ENCODE measurements around the gene PREX1. TPM values are rescaled to one million over a fixed set of nuclear protein-coding genes. Genes with fewer than 3 reads are reported as not detected.
"Not testable (repeated sequence)": the region's sequence is repeated elsewhere in the genome, so short reads cannot be mapped to it uniquely, and the experiment has no call there.

PREX1 gene, protein sequence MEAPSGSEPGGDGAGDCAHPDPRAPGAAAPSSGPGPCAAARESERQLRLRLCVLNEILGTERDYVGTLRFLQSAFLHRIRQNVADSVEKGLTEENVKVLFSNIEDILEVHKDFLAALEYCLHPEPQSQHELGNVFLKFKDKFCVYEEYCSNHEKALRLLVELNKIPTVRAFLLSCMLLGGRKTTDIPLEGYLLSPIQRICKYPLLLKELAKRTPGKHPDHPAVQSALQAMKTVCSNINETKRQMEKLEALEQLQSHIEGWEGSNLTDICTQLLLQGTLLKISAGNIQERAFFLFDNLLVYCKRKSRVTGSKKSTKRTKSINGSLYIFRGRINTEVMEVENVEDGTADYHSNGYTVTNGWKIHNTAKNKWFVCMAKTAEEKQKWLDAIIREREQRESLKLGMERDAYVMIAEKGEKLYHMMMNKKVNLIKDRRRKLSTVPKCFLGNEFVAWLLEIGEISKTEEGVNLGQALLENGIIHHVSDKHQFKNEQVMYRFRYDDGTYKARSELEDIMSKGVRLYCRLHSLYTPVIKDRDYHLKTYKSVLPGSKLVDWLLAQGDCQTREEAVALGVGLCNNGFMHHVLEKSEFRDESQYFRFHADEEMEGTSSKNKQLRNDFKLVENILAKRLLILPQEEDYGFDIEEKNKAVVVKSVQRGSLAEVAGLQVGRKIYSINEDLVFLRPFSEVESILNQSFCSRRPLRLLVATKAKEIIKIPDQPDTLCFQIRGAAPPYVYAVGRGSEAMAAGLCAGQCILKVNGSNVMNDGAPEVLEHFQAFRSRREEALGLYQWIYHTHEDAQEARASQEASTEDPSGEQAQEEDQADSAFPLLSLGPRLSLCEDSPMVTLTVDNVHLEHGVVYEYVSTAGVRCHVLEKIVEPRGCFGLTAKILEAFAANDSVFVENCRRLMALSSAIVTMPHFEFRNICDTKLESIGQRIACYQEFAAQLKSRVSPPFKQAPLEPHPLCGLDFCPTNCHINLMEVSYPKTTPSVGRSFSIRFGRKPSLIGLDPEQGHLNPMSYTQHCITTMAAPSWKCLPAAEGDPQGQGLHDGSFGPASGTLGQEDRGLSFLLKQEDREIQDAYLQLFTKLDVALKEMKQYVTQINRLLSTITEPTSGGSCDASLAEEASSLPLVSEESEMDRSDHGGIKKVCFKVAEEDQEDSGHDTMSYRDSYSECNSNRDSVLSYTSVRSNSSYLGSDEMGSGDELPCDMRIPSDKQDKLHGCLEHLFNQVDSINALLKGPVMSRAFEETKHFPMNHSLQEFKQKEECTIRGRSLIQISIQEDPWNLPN (N-terminal part only)
- 18.2 TPM for polyA plus RNA-seq (ENCODE audit: insufficient read length)

DNA sequence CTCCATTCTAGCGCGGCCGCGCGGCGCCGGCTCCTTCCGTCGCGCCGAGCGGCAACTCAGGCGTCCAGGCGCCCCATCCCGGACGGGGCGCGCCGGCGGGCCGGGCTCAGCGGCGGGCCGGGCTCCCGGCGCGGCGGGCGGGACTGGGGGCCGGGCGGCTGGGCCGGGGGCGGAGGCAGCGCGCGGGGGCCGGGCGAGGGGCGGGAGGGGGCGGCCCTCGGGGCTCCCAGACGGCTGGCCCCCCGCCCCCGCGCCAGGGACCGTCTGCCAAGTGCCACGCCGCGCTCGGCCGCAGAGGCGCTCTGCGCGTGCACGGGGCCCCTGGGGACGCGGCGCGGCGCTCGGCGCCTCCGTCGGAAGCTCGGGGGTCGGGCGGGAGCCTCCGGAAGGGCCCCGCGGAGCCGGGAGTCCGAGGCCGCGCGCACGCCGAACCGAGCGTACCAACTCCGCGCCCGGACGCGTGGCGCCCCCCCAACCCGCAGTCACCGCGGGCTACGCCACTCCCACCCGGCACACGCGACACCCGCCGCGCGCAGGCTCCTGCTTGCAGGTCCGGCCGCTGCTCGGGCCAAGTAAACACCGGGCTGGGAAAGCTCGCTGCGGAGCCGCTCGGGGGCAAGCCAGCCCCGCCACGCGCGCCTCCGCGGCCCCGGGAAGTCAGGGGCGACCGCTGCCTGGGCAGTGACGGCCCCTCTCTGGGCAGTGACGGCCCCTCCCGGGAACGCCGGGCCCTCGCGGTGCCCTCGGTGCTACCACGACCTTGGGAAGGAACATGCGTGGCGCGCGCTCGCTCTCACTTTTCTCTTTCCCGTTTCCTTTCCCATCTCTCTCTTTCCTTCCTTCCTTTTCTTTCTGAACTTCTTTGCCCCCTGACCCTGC, at the start of gene PREX1:
Gene PREX1, minus strand, starts transcription at position 145 of the 879 bp plus-strand sequence. Its CDS starts 139 bp downstream, at position 6.
- no peak for DNase-seq (ENCODE audit: low read depth)

DNA sequence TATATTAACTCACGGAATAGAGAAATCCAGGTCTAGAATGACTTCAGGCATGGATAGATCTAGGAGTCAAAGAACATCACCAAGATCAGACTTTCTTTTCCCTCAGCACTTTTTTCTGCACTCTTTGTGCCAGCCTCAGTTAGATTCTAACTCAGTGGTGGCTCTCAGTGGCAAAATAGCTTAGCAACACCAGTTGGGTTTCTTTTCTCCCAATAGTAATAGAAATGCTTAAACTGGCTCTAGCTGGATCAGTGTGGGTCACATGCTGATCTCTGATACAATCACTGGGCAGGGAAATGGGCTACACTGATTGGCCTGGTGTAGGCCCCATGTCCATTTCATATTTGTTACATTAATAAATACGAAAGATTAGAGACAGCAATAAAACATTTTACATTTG, 49.5 kb upstream of the PREX1 start:
- DNase-seq (ENCODE audit: low read depth) = no peak

DNA sequence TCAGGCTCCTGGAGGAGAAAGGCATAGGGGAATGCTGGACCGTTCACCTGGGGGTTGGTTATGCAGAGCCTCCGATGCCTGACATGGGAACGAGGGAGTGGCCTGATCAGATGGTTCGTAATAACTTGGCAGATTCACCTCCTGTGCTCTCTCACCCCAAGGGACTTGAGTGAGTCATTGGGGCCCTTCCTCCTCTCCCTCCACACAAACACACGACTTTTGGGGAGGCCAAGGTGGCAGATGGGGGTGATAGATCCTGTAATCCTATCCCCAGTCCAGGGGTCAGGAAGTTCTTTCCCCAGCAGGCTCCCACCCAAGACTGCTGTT, 48.1 kb upstream of the PREX1 start:
- no peak for DNase-seq (ENCODE audit: low read depth)

DNA sequence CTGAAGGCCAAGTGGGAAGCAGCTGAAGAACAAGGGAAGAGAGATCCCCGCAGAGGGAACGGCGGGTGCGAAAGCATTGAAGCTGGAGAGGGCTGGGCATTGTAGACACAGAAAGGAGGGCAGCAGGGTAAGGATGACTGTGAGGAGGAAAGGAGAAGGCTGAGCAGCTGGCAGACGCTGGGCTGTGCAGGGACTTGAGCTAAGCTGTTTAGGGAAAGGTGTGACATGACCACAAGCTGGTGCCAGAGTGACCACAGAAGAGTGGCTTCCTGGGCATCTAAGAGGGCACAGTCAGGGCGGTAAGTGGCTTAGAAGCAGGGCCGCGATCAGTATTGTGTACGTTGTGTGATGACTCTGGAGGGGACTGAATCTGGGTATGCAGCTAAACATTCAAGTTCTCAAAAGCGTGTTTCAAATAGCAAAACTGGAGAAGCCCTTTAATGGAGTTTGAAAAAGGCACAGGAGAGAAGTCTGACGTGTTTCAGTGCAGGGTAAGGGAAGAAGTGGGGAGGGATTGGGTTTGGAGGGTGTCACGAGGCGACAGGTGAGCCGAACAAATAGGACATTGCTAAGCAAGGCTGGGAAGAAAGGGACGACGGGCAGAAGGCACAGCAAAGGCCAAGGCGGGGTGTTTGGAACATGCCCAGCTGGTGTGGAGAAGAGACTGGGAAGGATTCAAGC, 47.6 kb upstream of the PREX1 start:
- DNase-seq (ENCODE audit: low read depth) = no peak

DNA sequence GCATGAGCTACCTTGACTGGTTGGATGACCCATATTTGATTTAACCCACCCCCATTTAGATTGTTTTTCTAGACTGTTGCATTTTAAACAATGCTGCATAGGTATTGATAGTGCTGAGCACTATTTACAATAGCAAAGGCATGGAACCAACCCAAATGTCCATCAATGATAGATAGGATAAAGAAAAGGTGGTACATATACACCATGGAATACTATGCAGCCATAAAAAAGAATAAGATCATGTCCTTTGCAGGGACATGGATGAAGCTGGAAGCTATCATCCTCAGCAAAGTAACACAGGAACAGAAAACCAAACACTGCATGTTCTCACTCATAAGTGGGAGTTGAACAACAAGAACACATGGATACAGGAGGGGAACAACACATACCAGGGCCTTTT, 41.6 kb upstream of the PREX1 start:
- not testable (repeated sequence) for DNase-seq (ENCODE audit: low read depth)

DNA sequence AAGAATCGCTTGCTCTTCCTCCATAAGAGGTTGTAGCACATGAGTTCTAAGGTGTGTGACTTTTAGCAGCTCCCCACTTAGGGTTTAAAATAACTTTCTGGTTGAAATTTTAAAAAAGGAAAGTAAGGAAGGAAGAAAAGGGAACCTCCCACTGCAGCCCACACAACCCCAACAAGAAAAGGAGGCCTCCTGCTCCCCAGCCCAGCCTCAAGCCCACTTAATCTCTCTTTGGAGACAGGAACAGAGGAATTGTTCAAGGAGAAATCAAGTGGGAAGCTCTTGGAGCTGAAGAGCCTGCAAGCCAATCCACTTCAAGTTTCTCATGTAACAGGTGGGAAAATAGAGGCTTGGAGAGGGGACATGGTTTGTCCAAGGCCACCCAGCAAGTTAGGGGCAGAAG, 39.1 kb upstream of the PREX1 start:
- no peak for DNase-seq (ENCODE audit: low read depth)

DNA sequence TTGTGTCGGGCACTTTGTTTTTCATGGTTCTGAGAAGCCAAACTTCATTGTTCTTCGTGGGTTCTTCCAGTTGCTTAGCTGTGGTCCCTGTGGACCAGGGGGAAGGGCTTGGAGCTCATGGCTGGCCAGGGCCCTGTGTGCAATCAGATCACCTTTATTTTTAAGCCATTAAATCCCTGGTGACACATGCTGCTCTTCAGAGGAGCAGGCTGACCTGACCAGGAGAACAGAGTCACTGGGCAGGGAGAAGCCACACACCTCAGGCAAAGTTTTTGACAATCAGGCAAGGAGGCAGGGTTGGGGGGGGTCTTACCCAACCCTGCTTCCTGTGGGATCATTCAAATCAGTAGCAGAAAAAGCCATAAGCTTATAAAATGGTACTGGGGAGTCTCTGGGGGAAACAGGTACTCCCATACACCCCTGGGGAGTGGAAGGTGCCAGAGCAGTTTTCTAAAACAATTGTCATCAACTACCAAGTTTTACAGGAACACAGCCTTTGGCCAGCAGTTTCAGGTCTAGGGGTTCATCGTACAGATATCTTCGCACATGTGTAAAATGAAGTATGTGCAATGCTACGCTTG, 37.0 kb upstream of the PREX1 start:
- DNase-seq (ENCODE audit: low read depth) = no peak

DNA sequence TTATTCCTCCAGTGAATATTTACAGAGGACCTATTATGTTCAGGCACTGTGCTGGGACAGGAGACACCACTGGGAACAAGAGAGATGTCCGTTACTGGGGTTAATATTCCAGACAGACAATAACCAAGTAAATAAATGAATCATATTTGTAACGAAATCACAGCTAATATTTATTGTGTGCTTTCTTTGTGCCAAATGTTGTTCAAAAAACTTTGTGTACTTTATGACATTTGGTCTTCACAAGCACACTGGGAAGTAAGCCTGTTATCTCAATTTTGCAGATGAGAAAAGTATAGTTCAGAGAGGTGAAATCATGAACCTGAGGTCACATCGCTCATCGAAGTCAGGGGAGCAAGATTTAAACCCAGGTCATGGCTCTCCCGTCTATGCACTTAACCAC, 36.5 kb upstream of the PREX1 start:
- DNase-seq (ENCODE audit: low read depth) = no peak

DNA sequence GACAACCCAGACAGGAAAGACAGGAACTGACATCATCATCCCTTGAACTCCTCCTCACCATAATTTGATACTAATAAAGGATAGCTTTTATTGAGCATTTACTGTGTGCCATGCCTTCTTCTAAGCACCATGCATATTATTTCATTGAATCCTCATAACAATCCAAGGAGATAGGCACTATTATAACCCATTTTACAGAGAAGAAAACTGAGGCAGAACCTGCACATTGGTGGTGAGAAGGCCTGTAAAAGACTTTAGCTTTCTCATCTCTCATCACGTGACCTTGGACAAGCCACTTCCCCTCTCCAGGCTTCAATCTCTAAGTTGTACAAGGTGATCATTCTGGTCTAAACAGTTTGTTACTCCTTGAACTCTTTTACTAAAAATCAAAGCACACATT, 34.5 kb upstream of the PREX1 start:
- no peak for DNase-seq (ENCODE audit: low read depth)

DNA sequence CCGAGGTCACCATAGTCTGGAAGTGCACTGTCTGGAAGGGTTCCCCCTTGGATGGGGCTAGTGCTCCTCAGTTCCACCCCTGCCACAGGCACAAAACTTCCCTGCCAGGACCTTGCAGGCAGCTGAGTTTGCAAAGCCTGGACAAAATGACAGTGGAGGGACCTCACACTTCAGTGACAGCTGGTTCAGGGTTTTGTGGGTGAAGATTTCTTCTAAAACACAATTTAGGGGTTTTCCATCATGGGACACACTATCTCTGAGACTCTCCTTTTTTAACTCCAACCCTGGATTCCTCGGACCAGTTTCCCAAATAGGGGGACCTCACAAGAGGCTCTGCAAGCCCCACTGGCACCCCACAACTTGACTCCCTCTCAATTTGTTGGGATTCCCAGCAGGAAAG, 33.6 kb upstream of the PREX1 start:
- no peak for DNase-seq (ENCODE audit: low read depth)

DNA sequence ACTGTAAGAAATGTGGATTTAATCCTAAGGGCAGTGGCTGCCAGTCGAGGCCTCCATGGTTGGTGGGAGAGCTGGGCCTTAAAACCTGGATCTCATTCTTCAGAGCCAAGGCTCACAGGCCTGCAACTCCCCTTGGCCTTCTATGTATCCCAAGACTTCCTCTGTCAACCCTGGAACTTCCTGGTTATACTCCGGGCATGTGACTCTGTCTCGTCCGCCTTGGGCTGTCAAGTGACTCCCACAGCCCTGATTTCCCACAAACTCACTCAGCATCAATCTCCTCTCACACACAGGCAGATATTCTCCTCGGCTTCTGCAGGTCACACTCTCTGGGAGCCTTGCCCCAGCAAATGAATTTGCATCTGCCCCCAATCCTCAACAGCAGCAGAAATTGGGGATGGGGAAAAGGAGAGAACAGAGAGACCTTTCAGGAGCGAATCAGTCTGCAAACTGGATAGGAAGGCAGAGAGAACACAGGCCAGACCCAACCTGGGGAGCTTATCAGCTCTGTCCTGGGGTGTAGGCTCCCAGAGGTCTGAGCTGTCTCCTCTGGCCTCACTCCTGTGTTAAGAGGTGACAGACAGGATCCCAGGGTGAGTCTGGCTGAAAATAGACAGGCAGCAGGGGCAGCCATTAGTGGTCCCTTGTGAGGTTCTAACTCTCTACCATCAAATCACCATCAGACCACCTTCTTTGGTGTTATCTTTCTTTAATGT, 30.4 kb upstream of the PREX1 start:
- no peak for DNase-seq (ENCODE audit: low read depth)

DNA sequence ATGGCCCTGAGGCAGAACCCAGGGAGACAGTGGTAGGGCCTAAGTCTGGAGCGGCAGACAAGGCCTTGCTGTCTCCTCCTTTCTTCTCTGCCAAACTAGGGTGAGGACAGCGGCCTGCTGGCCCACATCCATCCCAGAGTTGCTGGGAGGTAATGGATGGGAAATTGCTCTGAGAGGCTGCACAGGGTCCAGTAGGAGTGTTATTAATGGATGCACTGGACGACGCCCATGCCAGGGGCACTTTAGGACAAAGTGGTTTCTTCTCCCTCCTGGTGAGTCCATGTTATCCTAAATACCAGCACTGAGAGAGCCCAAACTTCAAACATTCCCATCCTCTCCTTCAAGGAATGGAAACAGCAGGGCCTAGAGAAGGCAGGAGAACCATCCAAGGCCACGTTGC, 28.3 kb upstream of the PREX1 start:
- DNase-seq (ENCODE audit: low read depth) = no peak

DNA sequence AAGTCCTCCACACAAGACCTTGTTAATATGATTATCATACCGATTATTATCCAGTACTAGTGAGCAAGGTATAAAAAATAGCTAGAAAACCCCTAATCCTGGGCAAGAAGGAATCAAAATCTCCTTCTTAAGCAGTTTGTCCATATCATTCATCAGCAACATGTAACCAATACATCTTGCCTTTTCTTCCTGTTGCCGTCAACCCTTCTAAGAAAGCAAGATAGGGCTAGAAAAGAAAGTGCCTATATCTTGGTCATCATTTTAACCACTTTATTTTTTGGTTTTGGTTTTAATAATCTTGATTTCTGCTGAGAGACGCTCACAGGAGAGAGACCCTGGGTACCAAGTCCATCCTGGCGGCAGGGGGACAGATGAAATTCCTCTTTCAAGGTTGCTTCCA, 27.2 kb upstream of the PREX1 start:
- DNase-seq (ENCODE audit: low read depth) = no peak

DNA sequence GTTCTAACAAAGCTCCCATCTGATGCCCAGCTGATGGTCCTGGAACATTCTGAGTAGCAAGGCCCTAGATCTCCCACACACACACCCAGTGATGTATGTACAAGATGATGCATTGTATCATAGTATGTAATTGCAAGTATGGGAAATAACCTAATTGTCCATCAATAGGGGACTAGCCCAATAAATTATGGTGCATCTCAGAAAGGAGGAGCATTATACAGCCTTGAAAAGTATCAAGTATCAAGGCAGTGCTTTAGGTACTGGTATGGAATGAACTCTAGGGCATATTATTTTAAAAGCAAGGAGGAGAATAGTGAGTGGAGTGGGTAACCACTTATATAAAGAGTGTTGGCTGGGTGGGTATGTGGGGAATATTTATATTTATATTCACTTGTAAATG, 24.8 kb upstream of the PREX1 start:
- no peak for DNase-seq (ENCODE audit: low read depth)

DNA sequence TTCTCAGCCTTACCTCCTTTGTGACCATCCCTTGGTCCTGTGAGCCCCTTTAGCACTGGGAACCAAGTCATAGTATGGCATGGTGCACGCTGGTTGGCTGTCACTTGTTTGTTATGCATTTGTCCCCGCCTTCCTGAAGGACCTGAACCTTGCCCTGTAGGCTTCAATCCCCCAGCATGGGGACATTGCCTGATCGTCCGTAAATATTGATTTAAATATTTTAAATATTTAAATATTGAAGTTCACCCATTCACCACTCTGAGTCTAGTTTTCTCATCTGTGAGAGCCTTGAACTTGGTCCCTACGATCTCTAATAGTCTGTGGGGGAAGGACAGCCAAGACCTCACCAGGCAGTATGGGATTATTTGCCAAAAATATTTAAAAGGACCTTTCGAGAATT, 23.8 kb upstream of the PREX1 start:
- DNase-seq (ENCODE audit: low read depth) = no peak

DNA sequence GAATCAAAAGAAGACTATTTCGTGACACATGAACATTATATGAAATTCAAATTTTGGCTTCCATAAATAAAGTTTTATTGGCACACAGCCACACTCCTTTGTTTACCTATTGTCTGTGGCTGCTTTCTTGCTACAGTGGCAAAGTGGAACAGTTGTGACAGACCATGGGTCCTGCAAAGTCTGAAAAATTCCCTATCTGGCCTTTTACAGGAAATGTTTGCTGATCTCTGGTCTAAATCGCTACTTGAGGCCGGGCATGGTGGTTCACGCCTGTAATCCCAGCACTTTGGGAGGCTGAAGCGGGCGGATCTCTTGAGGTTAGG, 23.1 kb upstream of the PREX1 start:
- DNase-seq (ENCODE audit: low read depth) = no peak

DNA sequence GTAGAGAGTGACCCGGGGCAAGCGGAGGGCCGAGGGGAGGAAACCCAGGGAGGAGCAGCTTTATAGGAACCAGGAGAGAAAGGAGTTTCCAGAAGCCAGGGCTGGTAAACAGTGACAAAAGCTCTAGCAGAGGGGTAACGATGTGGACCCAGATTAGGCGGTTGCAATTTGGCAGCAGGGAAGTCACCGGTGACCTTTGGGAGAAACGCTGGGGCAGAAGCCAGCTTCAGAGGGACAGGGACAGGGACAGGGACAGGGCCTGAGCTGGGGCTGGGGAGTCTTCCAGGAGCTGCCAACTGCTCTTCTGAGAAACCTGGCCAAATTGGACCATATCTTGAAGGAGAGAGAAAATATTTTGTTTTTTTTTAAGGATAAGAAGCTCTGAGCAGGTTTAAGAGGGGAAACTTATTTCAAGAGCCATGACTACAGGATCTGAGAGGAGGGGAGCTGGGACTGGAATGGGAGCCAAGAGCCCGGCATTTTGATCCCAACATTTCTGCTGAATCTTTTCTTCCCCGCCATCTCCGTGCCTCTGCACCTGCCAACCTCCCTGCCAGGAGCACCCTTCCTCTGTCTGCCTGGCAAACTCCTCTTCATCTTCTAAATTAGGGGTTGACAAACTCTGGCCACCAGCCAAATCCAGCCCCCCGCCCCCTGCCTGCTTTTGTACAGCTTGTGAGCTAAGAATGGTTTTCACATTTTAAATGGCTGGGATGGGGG, 22.6 kb upstream of the PREX1 start:
- no peak for DNase-seq (ENCODE audit: low read depth)

DNA sequence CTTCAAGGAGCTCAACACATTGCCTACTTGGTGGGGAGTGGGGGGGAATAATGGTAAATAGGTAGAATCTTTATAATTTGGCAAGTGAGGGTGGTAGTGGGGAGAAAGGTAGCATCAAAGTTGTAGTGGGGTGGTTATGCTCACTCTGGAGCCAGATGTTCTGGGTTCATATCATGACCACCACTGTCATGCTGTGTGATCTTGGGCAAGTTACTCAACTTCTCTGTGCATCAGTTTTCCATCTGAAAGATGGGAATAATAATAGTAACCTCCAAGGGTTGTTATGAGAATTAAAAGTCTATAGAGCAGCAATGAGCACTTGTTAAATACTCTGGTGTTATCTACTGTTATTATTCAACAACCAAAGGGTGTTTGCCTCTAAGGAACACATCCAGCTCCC, 22.0 kb upstream of the PREX1 start:
- DNase-seq (ENCODE audit: low read depth) = no peak

DNA sequence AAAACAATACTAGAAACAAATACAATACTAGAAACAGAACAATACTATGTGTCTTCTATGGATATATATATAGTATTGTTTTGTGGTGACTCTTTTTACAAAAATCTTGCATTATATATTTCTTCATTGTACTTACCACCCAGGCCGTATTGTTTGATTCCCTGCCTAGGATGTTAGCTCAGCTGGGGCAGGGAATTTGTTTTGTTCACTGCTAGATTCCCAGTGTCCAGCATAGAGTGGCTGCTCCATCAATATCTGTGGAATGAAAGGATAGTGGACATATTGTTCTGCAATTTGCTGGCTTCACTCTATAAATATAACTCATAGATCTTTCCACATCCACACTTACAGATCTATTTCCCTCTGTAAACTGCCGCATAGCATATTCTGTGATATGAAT, 21.5 kb upstream of the PREX1 start:
- DNase-seq (ENCODE audit: low read depth) = no peak
